A375 (cell line): Measurements from ENCODE around the gene U2AF2. TPM values are rescaled to one million over a fixed set of nuclear protein-coding genes. Genes with fewer than 3 reads are reported as not detected.

Source experiments
- small RNA-seq: library from RNA; depleted of rRNA; stranded (forward); fragments of <200 nt; gene quantifications from one replicate; pipeline ENCODE3, GENCODE V24; 2014
- total RNA-seq: library from RNA; depleted of rRNA; stranded (reverse); fragments of >200 nt; shearing (Covaris generic); gene quantifications from 2 replicates; pipeline ENCODE4 v1.2.3, GENCODE V29; 2014; rRNA removed

Gene U2AF2
- 291 and 325 TPM in 2 replicates for total RNA-seq

GRCh38 chr19:55654868-55655647 is at the start of gene U2AF2:
Gene U2AF2, plus strand, starts transcription at chr19:55655035. Its CDS starts 70 bp downstream, at chr19:55655105.

GRCh38 chr19:55605637-55606470 is 49.0 kb upstream of the U2AF2 start, which contains the start of gene ZNF865:
Gene ZNF865, plus strand, starts transcription at chr19:55605647. Its CDS starts 7,972 bp downstream, at chr19:55613619.

GRCh38 chr19:55624109-55625003 is 30.5 kb upstream of the U2AF2 start, which contains the start of gene ZNF784:
Gene ZNF784, minus strand, starts transcription at chr19:55624566. Its CDS starts 5 bp downstream, at chr19:55624561.

GRCh38 chr19:55640577-55641425 is 14.0 kb upstream of the U2AF2 start, which contains the start of gene ZNF580:
Gene ZNF580, plus strand, starts transcription at chr19:55641002. Its CDS starts 1,507 bp downstream, at chr19:55642509.

GRCh38 chr19:55643003-55643886 is 11.6 kb upstream of the U2AF2 start, which contains the start of gene ZNF581:
Gene ZNF581, plus strand, starts transcription at chr19:55643649. Its CDS starts 923 bp downstream, at chr19:55644572.

GRCh38 chr19:55647732-55648584 is 6.9 kb upstream of the U2AF2 start, which contains the start of gene CCDC106:
Gene CCDC106, plus strand, starts transcription at chr19:55648212. Its CDS starts 835 bp downstream, at chr19:55649047.

GRCh38 chr19:55674841-55675660 is 20.2 kb downstream of the U2AF2 start, which contains the start of gene EPN1:
Gene EPN1, plus strand, starts transcription at chr19:55675226. Its CDS starts 3,402 bp downstream, at chr19:55678628.

Small RNA genes lying within 50 kb of the gene (small RNA-seq; reads per million reads assigned to genes)
- not detected for gene AC010525.2

Other genes starting within 250 kb of the U2AF2 start
- gene UBE2S, start 247.2 kb upstream of the U2AF2 start, total RNA-seq = 1,207 and 1,551 TPM in 2 replicates
- 0.03 TPM in 1 of 2 replicates, not detected in the other for gene SHISA7, start 211.7 kb upstream of the U2AF2 start, total RNA-seq
- 54.6 and 60.8 TPM in 2 replicates for gene ISOC2, start 193.4 kb upstream of the U2AF2 start, total RNA-seq
- gene C19orf85, start 190.3 kb upstream of the U2AF2 start, total RNA-seq = not detected in 2 replicates
- gene ZNF628, start 178.4 kb upstream of the U2AF2 start, total RNA-seq = 6.7 and 6.9 TPM in 2 replicates
- 39.9 and 45.6 TPM in 2 replicates for gene NAT14, start 169.8 kb upstream of the U2AF2 start, total RNA-seq
- 0.53 and 0.93 TPM in 2 replicates for gene SSC5D, start 166.6 kb upstream of the U2AF2 start, total RNA-seq
- gene SBK2, start 117.9 kb upstream of the U2AF2 start, total RNA-seq = not detected in 2 replicates
- gene SBK3, start 109.5 kb upstream of the U2AF2 start, total RNA-seq = 0.11 TPM in 1 of 2 replicates, not detected in the other
- gene ZNF579, start 74.2 kb upstream of the U2AF2 start, total RNA-seq = 5.2 and 5.4 TPM in 2 replicates
- 9.3 and 10.3 TPM in 2 replicates for gene FIZ1, start 55.5 kb upstream of the U2AF2 start, total RNA-seq
- 8.6 and 12.3 TPM in 2 replicates for gene ZNF524, start 54.7 kb upstream of the U2AF2 start, total RNA-seq
- 2.7 and 3.7 TPM in 2 replicates for gene ZNF865, start 49.4 kb upstream of the U2AF2 start, total RNA-seq
- gene ZNF784, start 30.5 kb upstream of the U2AF2 start, total RNA-seq = 5.2 and 6.1 TPM in 2 replicates
- 15.3 and 22.6 TPM in 2 replicates for gene ZNF580, start 14.0 kb upstream of the U2AF2 start, total RNA-seq
- 28.6 and 29.3 TPM in 2 replicates for gene ZNF581, start 11.4 kb upstream of the U2AF2 start, total RNA-seq
- gene CCDC106, start 6.8 kb upstream of the U2AF2 start, total RNA-seq = 26.5 and 33.1 TPM in 2 replicates
- gene EPN1, start 20.2 kb downstream of the U2AF2 start, total RNA-seq = 79.8 and 91.3 TPM in 2 replicates
- gene NLRP9, start 83.4 kb downstream of the U2AF2 start, total RNA-seq = not detected in 2 replicates
- gene RFPL4A, start 104.1 kb downstream of the U2AF2 start, total RNA-seq = 1.0 and 2.7 TPM in 2 replicates
- 0.37 TPM in 1 of 2 replicates, not detected in the other for gene RFPL4AL1, start 114.1 kb downstream of the U2AF2 start, total RNA-seq
- 0.75 and 1.3 TPM in 2 replicates for gene NLRP11, start 177.0 kb downstream of the U2AF2 start, total RNA-seq
- 0.11 TPM in 1 of 2 replicates, not detected in the other for gene NLRP4, start 181.5 kb downstream of the U2AF2 start, total RNA-seq